Endothelial cell of umbilical vein (primary cell): Measurements from ENCODE around the gene ZNF398. TPM values are rescaled to one million over a fixed set of nuclear protein-coding genes. Genes with fewer than 3 reads are reported as not detected.

Source experiments
- BruUV-seq: library from RNA; stranded (reverse); fragments of 400-500 nt; replicated peaks from 2 replicates; lab custom pipeline; 2021; lab: Mats Ljungman, UMichigan
- CTCF ChIA-PET: fragments of 300-600, 350-600 bp; sonication (Branson Sonifier 250); formaldehyde crosslinking; loops from one replicate; lab custom pipeline; 2021; ENCODE audit warnings: antibody characterized with exemption, inconsistent platforms; lab: Charles Lee
- POLR2A ChIA-PET: fragments of 300-600, 350-600 bp; sonication (Branson Sonifier 250); formaldehyde crosslinking; loops from one replicate; lab custom pipeline; 2021; ENCODE audit warnings: antibody characterized with exemption, inconsistent platforms; lab: Charles Lee
- DNase-seq: peaks from one replicate; pipeline ENCODE4 v3.0.0-alpha.2; 2011; ENCODE audit warnings: low read depth, low spot score
- FAIRE-seq: peaks from 2 replicates; lab custom pipeline; 2011; peaks lifted over from hg19 to GRCh38; lab: Jason Lieb, UNC
- H2AFZ ChIP-seq: 2 replicates; pipeline ENCODE4 v1.6.0; 2012; ENCODE audit warnings: low read depth, low read length, control low read depth, inconsistent platforms
- H3K27ac ChIP-seq: 2 replicates; pipeline ENCODE4 v1.5.1; 2011; ENCODE audit warnings: low read depth, mild to moderate bottlenecking, control low read depth, low read length, moderate library complexity; ENCODE audit not compliant: insufficient read depth
- H3K27me3 ChIP-seq, 2 experiments: 2 replicates each; pipeline versions ENCODE4 v1.6.0 to v1.6.1; 2011; ENCODE audit warnings: low read length in 2 of 2, mixed read lengths in 1 of 2; ENCODE audit not compliant: control insufficient read depth in 2 of 2, insufficient read depth in 2 of 2
- H3K36me3 ChIP-seq, 2 experiments: 2 replicates in 1 of 2; 3 replicates in 1 of 2; pipeline ENCODE4 v1.5.1; 2011; ENCODE audit warnings: low read length in 2 of 2, mild to moderate bottlenecking in 1 of 2, moderate library complexity in 1 of 2; ENCODE audit not compliant: control insufficient read depth in 2 of 2, insufficient read depth in 2 of 2; ENCODE audit errors: extremely low read depth in 1 of 2
- H3K4me1 ChIP-seq: 3 replicates; pipeline ENCODE4 v1.5.1; 2011; ENCODE audit warnings: mild to moderate bottlenecking, low read length; ENCODE audit not compliant: control insufficient read depth, insufficient read depth; ENCODE audit errors: extremely low read depth
- H3K4me2 ChIP-seq: 2 replicates; pipeline ENCODE4 v1.6.1; 2011; ENCODE audit warnings: low read length, control low read depth, mixed read lengths; ENCODE audit not compliant: insufficient read depth
- H3K4me3 ChIP-seq, 3 experiments: fragments of 200-600 bp in 1 of 3; sonication (generic), shearing (Covaris generic) in 1 of 3; replicated peaks in 1 of 3; 2 replicates each; pipeline ENCODE4 v1.5.1; 2011 to 2016; ENCODE audit warnings: control low read depth in 3 of 3, low read length in 3 of 3, mild to moderate bottlenecking in 2 of 3, inconsistent platforms in 1 of 3, low read depth in 1 of 3, moderate library complexity in 1 of 3; ENCODE audit not compliant: insufficient read depth in 1 of 3
- H3K79me2 ChIP-seq: 2 replicates; pipeline ENCODE4 v1.6.0; 2012; ENCODE audit warnings: low read length, inconsistent platforms; ENCODE audit not compliant: control insufficient read depth, insufficient read depth
- H3K9ac ChIP-seq: replicated peaks from 2 replicates; pipeline ENCODE3; 2011; ENCODE audit warnings: low read length, control low read depth; ENCODE audit not compliant: insufficient read depth; ENCODE audit errors: extremely low read depth
- H3K9me1 ChIP-seq: replicated peaks from 3 replicates; pipeline ENCODE4 v1.6.0; 2011; ENCODE audit warnings: mild to moderate bottlenecking, low read length; ENCODE audit not compliant: control insufficient read depth, insufficient read depth; ENCODE audit errors: extremely low read depth
- H3K9me3 ChIP-seq: replicated peaks from 2 replicates; pipeline ENCODE4 v1.5.1; 2012; ENCODE audit warnings: low read length, inconsistent platforms; ENCODE audit not compliant: control insufficient read depth, insufficient read depth
- H4K20me1 ChIP-seq: replicated peaks from 2 replicates; pipeline ENCODE3; 2011; ENCODE audit warnings: mild to moderate bottlenecking, low read length; ENCODE audit not compliant: control insufficient read depth, insufficient read depth; ENCODE audit errors: extremely low read depth
- CTCF ChIP-seq, 2 donors: IDR thresholded peaks; 1 replicate in 1 of 2; 2 replicates in 1 of 2; pipeline ENCODE4 v1.5.1; 2011; ENCODE audit warnings: low read length in 2 of 2, mild to moderate bottlenecking in 2 of 2, moderate library complexity in 2 of 2, control low read depth in 1 of 2, inconsistent platforms in 1 of 2, low read depth in 1 of 2; ENCODE audit not compliant: insufficient read depth in 1 of 2; ENCODE audit errors: extremely low read depth in 1 of 2
- EZH2 ChIP-seq: IDR thresholded peaks from 2 replicates; pipeline ENCODE4 v1.6.1; 2012; ENCODE audit warnings: borderline replicate concordance, low read depth, mild to moderate bottlenecking, moderate library complexity, low read length, inconsistent platforms; ENCODE audit not compliant: severe bottlenecking
- FOS ChIP-seq: IDR thresholded peaks from 2 replicates; pipeline ENCODE4 v1.6.1; 2011; ENCODE audit warnings: mild to moderate bottlenecking, low read length, moderate library complexity, borderline replicate concordance; ENCODE audit not compliant: insufficient read depth
- GATA2 ChIP-seq: IDR thresholded peaks from 2 replicates; pipeline ENCODE4 v1.7.0; 2011; ENCODE audit warnings: low read depth, mild to moderate bottlenecking, moderate library complexity, mixed read lengths, low read length; ENCODE audit not compliant: insufficient read length, insufficient read depth
- JUN ChIP-seq: IDR thresholded peaks from 2 replicates; pipeline ENCODE4 v1.6.1; 2011; ENCODE audit warnings: borderline replicate concordance, low read depth; ENCODE audit not compliant: insufficient read length, insufficient read depth
- MAX ChIP-seq: IDR thresholded peaks from 2 replicates; pipeline ENCODE4 v1.6.1; 2011; ENCODE audit not compliant: insufficient read depth, insufficient read length
- MYC ChIP-seq: IDR thresholded peaks from one replicate; pipeline ENCODE4 v1.6.1; 2011; ENCODE audit warnings: mild to moderate bottlenecking, low read depth, low read length
- POLR2A ChIP-seq: IDR thresholded peaks from 2 replicates; pipeline ENCODE4 v1.6.1; 2012; ENCODE audit warnings: low read depth, mild to moderate bottlenecking, control low read depth, low read length
- POLR2AphosphoS5 ChIP-seq: IDR thresholded peaks from 2 replicates; pipeline ENCODE4 v1.6.1; 2012; ENCODE audit warnings: low read depth, mild to moderate bottlenecking, control low read depth, low read length, moderate library complexity; ENCODE audit not compliant: insufficient read depth
- dilution Hi-C: fragments of 300-500 bp; cut with MboI; formaldehyde crosslinking; loops from one replicate; pipeline ENCODE4 v1.15.0; 2019; ENCODE audit warnings: low sequenced_read_pairs; ENCODE audit not compliant: extremely low pct_ligation_motif_present
- intact Hi-C: fragments of 100-400 bp; cut with micrococcal nuclease; formaldehyde crosslinking; loops from one replicate; pipeline ENCODE4 v1.10.0; 2022
- polyA plus RNA-seq, 4 experiments: library from polyadenylated mRNA; depleted of rRNA in 3 of 4; stranded (reverse) in 3 of 4; unstranded in 1 of 4; fragments of >200 nt; gene quantifications; 2 replicates each; pipeline versions ENCODE4 v1.2.1 to v1.2.3, GENCODE V29; 2011 to 2012; ENCODE audit warnings: missing spikeins in 1 of 4
- total RNA-seq: library from RNA; stranded (reverse); gene quantifications from 2 replicates; pipeline ENCODE4 v1.2.3, GENCODE V29; 2021

ZNF398 gene
- total and polyA plus RNA-seq, 2 donors (not counting 3 experiments of a cell fraction or from before 2014, with no cell fraction given) = 7.5 to 10.6 TPM

DNA sequence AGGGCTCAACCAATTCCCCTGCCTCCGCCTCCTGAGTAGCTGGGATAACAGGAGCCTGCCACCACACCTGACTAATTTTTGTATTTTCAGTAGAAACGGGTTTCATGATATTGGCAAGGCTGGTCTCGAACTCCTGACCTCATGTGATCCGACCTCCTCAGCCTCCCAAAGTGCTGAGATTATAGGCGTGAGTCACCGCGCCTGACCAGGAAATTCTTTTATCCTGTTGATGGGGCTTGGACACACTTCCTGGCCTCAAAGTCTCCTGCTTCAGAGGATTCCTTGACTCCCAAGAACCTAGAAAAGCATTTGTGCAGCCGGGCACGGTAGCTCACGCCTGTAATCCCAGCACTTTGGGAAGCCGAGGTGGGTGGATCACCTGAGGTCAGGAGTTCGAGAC lies 37.3 kb upstream of the ZNF398 start:
- no peak overlapping the region for H3K9ac ChIP-seq
- no TSS peak for BruUV-seq
- peaks cover 2% of the 10 kb centered on the region for H3K4me1 ChIP-seq
- DNase-seq (no peak), FAIRE-seq (no peak)
- H3K36me3 ChIP-seq = no peaks in the 10 kb centered on the region
- TF ChIP-seq MAX = no peak
- TF ChIP-seq EZH2 = no peak
- TF ChIP-seq POLR2A = no peak
- TF ChIP-seq JUN = no peak
- TF ChIP-seq MYC = no peak
- TF ChIP-seq GATA2 = no peak
- no peaks in the 10 kb centered on the region for H3K79me2 ChIP-seq
- POLR2A ChIA-PET = no interaction called here
- H3K9me1 ChIP-seq = no peaks in the 10 kb centered on the region
- dilution Hi-C loops = no loop called here
- H3K27me3 ChIP-seq = no peaks in the 10 kb centered on the region
- H3K4me3 ChIP-seq = no peak overlapping the region
- CTCF ChIA-PET = no interaction called here
- H2AFZ ChIP-seq = no peak overlapping the region
- intact Hi-C loops = no loop called here
- no peaks in the 10 kb centered on the region for H3K9me3 ChIP-seq
- H3K4me2 ChIP-seq = no peak overlapping the region
- H4K20me1 ChIP-seq = no peaks in the 10 kb centered on the region
- H3K27ac ChIP-seq = no peak overlapping the region

DNA sequence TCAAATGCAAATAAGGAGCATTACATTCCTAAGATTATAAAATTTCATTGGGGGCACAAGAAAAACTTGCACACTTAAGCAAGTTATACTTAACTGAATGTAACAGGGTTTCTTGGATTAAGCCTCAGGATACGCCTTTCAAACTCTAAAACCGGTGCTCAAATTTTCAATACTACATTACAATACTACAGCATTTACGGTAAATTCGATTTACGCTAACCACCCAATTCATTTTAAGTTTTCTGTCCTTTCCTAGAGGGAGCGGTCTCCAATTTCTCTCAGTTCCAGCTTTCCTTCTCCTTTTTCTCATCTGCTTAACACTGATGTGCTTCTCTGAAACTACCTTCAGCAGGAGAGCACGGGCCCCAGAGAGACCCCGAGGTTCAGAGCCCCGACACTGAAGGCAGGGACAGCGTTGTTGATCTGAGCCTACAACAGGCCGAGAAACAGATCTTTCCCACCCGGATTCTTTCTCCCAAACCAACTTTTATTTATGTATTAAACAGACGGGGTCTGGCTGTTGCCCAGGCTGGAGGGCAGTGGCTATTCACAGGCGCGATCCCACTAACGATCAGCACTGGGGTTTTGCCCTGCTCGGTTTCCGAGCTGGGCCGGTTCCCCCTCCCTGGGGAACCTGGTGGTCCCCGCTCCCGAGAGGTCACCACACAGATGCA lies 21.9 kb upstream of the ZNF398 start:
- Histone ChIP-seq H3K9me1 (no peaks in the 10 kb centered on the region), H3K36me3 (no peaks in the 10 kb centered on the region), H3K27ac (peak overlapping the region; percentile 39), H3K9me3 (no peaks in the 10 kb centered on the region), H2AFZ (peak overlapping the region; percentile 60), H3K27me3 (no peaks in the 10 kb centered on the region), H3K4me1 (peaks cover 13% of the 10 kb centered on the region), H4K20me1 (no peaks in the 10 kb centered on the region), H3K4me3 (peak overlapping the region; percentile 56 to 96 (median 86)), H3K4me2 (peak overlapping the region; percentile 96), H3K9ac (peak overlapping the region; percentile 54), H3K79me2 (peaks cover 13% of the 10 kb centered on the region)
- FAIRE-seq = no peak
- TSS peak; percentile 42 for BruUV-seq
- ChIA-PET POLR2A (interaction anchor here (0.8 to 0.9 kb wide), 2 partner anchors 22 to 59 kb away, joined by 3 read pairs; partner anchors contain the start of gene ZNF398), CTCF (interaction anchor here (0.6 to 3.8 kb wide), 12 partner anchors 10 to 371 kb away, joined by 3 to 61 read pairs (median 4); partner anchors contain the start of genes ZNF282 and ZNF398)
- dilution Hi-C loops (no loop called here), intact Hi-C loops (loop anchor here (5.0 to 10.0 kb wide), 2 partner anchors 337 to 369 kb away; partner anchors contain the start of genes ZNF746 and ZNF777)
- no peak for TF ChIP-seq MYC
- no peak for TF ChIP-seq EZH2
- TF ChIP-seq POLR2A = no peak
- TF ChIP-seq MAX = no peak
- TF ChIP-seq POLR2AphosphoS5 = no peak
- no peak for TF ChIP-seq JUN
- TF ChIP-seq CTCF (IDR thresholded peaks at IDR 0.05; ENCODE audit: extremely low read depth in 1 of 2, insufficient read depth in 1 of 2, low read depth in 1 of 2, low read length in 2 of 2) = no peak
- no peak for TF ChIP-seq GATA2
- TF ChIP-seq FOS = no peak
- DNase-seq = no peak
